HuH-7 (cell line): Measurements from ENCODE around the gene PI16.
"Not testable (repeated sequence)": the region's sequence is repeated elsewhere in the genome, so short reads cannot be mapped to it uniquely, and the experiment has no call there.

Source experiments
- DNase-seq: peaks from one replicate; pipeline ENCODE4 v3.0.0; 2011; ENCODE audit warnings: low spot score

PI16 gene

GRCh38 chr6:36929152-36929551 is 25.4 kb upstream of the PI16 start:
- DNase-seq, result no peak

GRCh38 chr6:36929607-36930006 is 24.9 kb upstream of the PI16 start:
- DNase-seq, result no peak

- no peak for DNase-seq
Observed at GRCh38 chr6:36930483-36930882, 24.1 kb upstream of the PI16 start.

GRCh38 chr6:36933102-36933501 is 21.4 kb upstream of the PI16 start:
- DNase-seq, result no peak

- no peak for DNase-seq
Observed at GRCh38 chr6:36933519-36933918, 21.0 kb upstream of the PI16 start.

GRCh38 chr6:36934901-36935300 is 19.6 kb upstream of the PI16 start:
- DNase-seq, result no peak

- DNase-seq, result no peak
Observed at GRCh38 chr6:36936824-36937223, 17.7 kb upstream of the PI16 start.

GRCh38 chr6:36937896-36938295 is 16.6 kb upstream of the PI16 start:
- no peak for DNase-seq

- no peak for DNase-seq
Observed at GRCh38 chr6:36938536-36938935, 16.0 kb upstream of the PI16 start.

- not testable (repeated sequence) for DNase-seq
Observed at GRCh38 chr6:36939005-36939404, 15.5 kb upstream of the PI16 start.

- DNase-seq, result no peak
Observed at GRCh38 chr6:36940027-36940426, 14.5 kb upstream of the PI16 start.

GRCh38 chr6:36941561-36941960 is 13.0 kb upstream of the PI16 start:
- DNase-seq, result not testable (repeated sequence)

- DNase-seq, result not testable (repeated sequence)
Observed at GRCh38 chr6:36942329-36942728, 12.2 kb upstream of the PI16 start.

- DNase-seq, result no peak
Observed at GRCh38 chr6:36944650-36945049, 9.9 kb upstream of the PI16 start.

GRCh38 chr6:36945301-36945700 is 9.2 kb upstream of the PI16 start:
- no peak for DNase-seq

- DNase-seq, result no peak
Observed at GRCh38 chr6:36946526-36946925, 8.0 kb upstream of the PI16 start.

- DNase-seq, result no peak
Observed at GRCh38 chr6:36947570-36948351, 6.8 kb upstream of the PI16 start.

- DNase-seq, result not testable (repeated sequence)
Observed at GRCh38 chr6:36949076-36949475, 5.5 kb upstream of the PI16 start.

GRCh38 chr6:36949636-36950035 is 4.9 kb upstream of the PI16 start:
- DNase-seq, result no peak

- no peak for DNase-seq
Observed at GRCh38 chr6:36953931-36954261, 642 bp upstream of the PI16 start.

- no peak for DNase-seq
Observed at GRCh38 chr6:36955136-36955535, 598 bp downstream of the PI16 start.

- DNase-seq, result no peak
Observed at GRCh38 chr6:36955671-36956445, 1.3 kb downstream of the PI16 start.

- no peak for DNase-seq
Observed at GRCh38 chr6:36956446-36956820, 1.9 kb downstream of the PI16 start.
